GM12878 (cell line): ENCODE measurements around the gene GRB10.

Source experiments
- ATF3 ChIP-seq: IDR thresholded peaks from 2 replicates; pipeline ENCODE4 v1.6.1; 2011; ENCODE audit warnings: low read depth, mild to moderate bottlenecking, low read length, moderate library complexity, borderline replicate concordance; ENCODE audit errors: extremely low read depth
- CTCF ChIP-seq, 3 experiments: IDR thresholded peaks in 2 of 3; conservative IDR thresholded peaks in 1 of 3; 2 replicates each; pipeline ENCODE4 v1.5.1; 2011; ENCODE audit warnings: low read depth in 3 of 3, low read length in 3 of 3, mild to moderate bottlenecking in 3 of 3, control low read depth in 2 of 3, moderate library complexity in 2 of 3, inconsistent platforms in 1 of 3, mixed read lengths in 1 of 3; ENCODE audit not compliant: control insufficient read depth in 2 of 3, insufficient read depth in 1 of 3; ENCODE audit errors: extremely low read depth in 1 of 3
- EP300 ChIP-seq, 2 experiments: fragments of 150-350 bp in 1 of 2; IDR thresholded peaks; 2 replicates each; pipeline ENCODE4 v1.6.1; 2011 to 2012; ENCODE audit warnings: low read depth in 2 of 2, low read length in 2 of 2, borderline replicate concordance in 1 of 2, improper control_type of control experiment in 1 of 2, inconsistent platforms in 1 of 2; ENCODE audit not compliant: control insufficient read depth in 1 of 2
- ETV6 ChIP-seq, 2 experiments: fragments of 450-650 bp in 1 of 2; IDR thresholded peaks in 1 of 2; conservative IDR thresholded peaks in 1 of 2; 2 replicates each; pipeline ENCODE4 v1.6.1; 2014; ENCODE audit warnings: antibody characterized with exemption in 1 of 2, borderline replicate concordance in 1 of 2, low read depth in 1 of 2, mild to moderate bottlenecking in 1 of 2, moderate library complexity in 1 of 2
- HSF1 ChIP-seq: fragments of 150-350 bp; IDR thresholded peaks from 2 replicates; pipeline ENCODE4 v1.6.1; 2014; ENCODE audit warnings: mild to moderate bottlenecking, low read depth, low read length
- MYC ChIP-seq: IDR thresholded peaks from 2 replicates; pipeline ENCODE4 v1.6.1; 2011; ENCODE audit warnings: mild to moderate bottlenecking, low read length, moderate library complexity, inconsistent platforms; ENCODE audit not compliant: insufficient read depth, insufficient replicate concordance, insufficient read length, severe bottlenecking
- NKRF ChIP-seq: fragments of 450-650 bp; conservative IDR thresholded peaks from 2 replicates; pipeline ENCODE4 v1.6.1; 2017; ENCODE audit warnings: mild to moderate bottlenecking, moderate library complexity
- POLR2A ChIP-seq: IDR thresholded peaks from 2 replicates; pipeline ENCODE4 v1.6.1; 2011; ENCODE audit warnings: low read depth, mild to moderate bottlenecking, low read length
- SPI1 ChIP-seq: IDR thresholded peaks from 2 replicates; pipeline ENCODE4 v1.6.1; 2011; ENCODE audit warnings: low read depth, mild to moderate bottlenecking, low read length, moderate library complexity, borderline replicate concordance; ENCODE audit not compliant: insufficient read depth
- SREBF2 ChIP-seq: IDR thresholded peaks from 2 replicates; pipeline ENCODE4 v1.6.1; 2012; ENCODE audit warnings: mild to moderate bottlenecking, low read length

GRCh38 chr7:50552921-50553320 lies 229.8 kb downstream of the GRB10 start:
- TF ChIP-seq SPI1 (no peak), HSF1 (no peak), ETV6 (conservative IDR thresholded peaks at IDR 0.05 in 1 of 2, IDR thresholded peaks at IDR 0.05 in 1 of 2; ENCODE audit: borderline replicate concordance in 1 of 2, low read depth in 1 of 2) (no peak), SREBF2 (no peak), CTCF (IDR thresholded peaks at IDR 0.05 in 2 of 3, conservative IDR thresholded peaks at IDR 0.05 in 1 of 3; ENCODE audit: control insufficient read depth in 2 of 3, extremely low read depth in 1 of 3, insufficient read depth in 1 of 3, low read depth in 3 of 3, low read length in 3 of 3) (no peak), MYC (no peak), ATF3 (no peak), POLR2A (no peak), EP300 (IDR thresholded peaks at IDR 0.05; ENCODE audit: borderline replicate concordance in 1 of 2, control insufficient read depth in 1 of 2, low read depth in 2 of 2, low read length in 2 of 2) (no peak), NKRF (no peak)
